Calu3 (cell line): ENCODE data around the gene ATF1. TPM values are rescaled to one million over a fixed set of nuclear protein-coding genes. Genes with fewer than 3 reads are reported as not detected.
A peak's percentile ranks its signal among the peaks of the same experiment; 100 is the strongest.

Experiments
- BruUV-seq: library from RNA; stranded (reverse); fragments of 400-500 nt; replicated peaks from 2 replicates; lab custom pipeline; 2021; lab: Mats Ljungman, UMichigan
- CTCF ChIA-PET: fragments of 300-600 bp; sonication (Branson Sonifier 250); formaldehyde crosslinking; loops from one replicate; lab custom pipeline; 2022; ENCODE audit warnings: antibody characterized with exemption; lab: Charles Lee
- DNase-seq: peaks from one replicate; pipeline ENCODE4 v3.0.0; 2022
- H3K27ac Mint-ChIP-seq: one replicate; pipeline ENCODE4 v1.8.0; 2022; ENCODE audit warnings: mixed read lengths; ENCODE audit not compliant: unreplicated experiment
- H3K27me3 Mint-ChIP-seq: one replicate; pipeline ENCODE4 v1.8.0; 2022; ENCODE audit warnings: mixed read lengths; ENCODE audit not compliant: unreplicated experiment
- H3K36me3 Mint-ChIP-seq: one replicate; pipeline ENCODE4 v1.8.0; 2022; ENCODE audit warnings: mild to moderate bottlenecking, moderate library complexity, mixed read lengths; ENCODE audit not compliant: insufficient read depth, unreplicated experiment
- H3K4me1 Mint-ChIP-seq: one replicate; pipeline ENCODE4 v1.8.0; 2022; ENCODE audit warnings: mild to moderate bottlenecking, low read depth, mixed read lengths; ENCODE audit not compliant: unreplicated experiment
- H3K4me3 Mint-ChIP-seq: one replicate; pipeline ENCODE4 v1.8.0; 2022; ENCODE audit warnings: mild to moderate bottlenecking, low read depth, moderate library complexity, mixed read lengths; ENCODE audit not compliant: unreplicated experiment
- H3K9me3 Mint-ChIP-seq: one replicate; pipeline ENCODE4 v1.8.0; 2022; ENCODE audit warnings: low read depth, mixed read lengths; ENCODE audit not compliant: unreplicated experiment
- CTCF ChIP-seq: fragments of 200-600 bp; IDR thresholded peaks from one replicate; pipeline ENCODE4 v1.8.0; 2022; ENCODE audit warnings: antibody characterized with exemption; ENCODE audit not compliant: unreplicated experiment
- intact Hi-C: fragments of 100-400 bp; cut with micrococcal nuclease; formaldehyde crosslinking; loops from one replicate; pipeline ENCODE4 v1.10.0; 2022; ENCODE audit not compliant: unreplicated experiment
- total RNA-seq: library from RNA; stranded (reverse); gene quantifications from 2 replicates; pipeline ENCODE4 v1.2.3, GENCODE V29; 2022

ATF1 gene
- total RNA-seq, 1 experiment from 2014 or later: 22.9 TPM

GRCh38 chr12:50787618-50788017 lies 23.7 kb downstream of the ATF1 start:
- peaks cover 6% of the 10 kb centered on the region for H3K36me3 Mint-ChIP-seq
- no peaks in the 10 kb centered on the region for H3K27me3 Mint-ChIP-seq
- H3K9me3 Mint-ChIP-seq: no peaks in the 10 kb centered on the region
- BruUV-seq: no TSS peak
- peaks cover 57% of the 10 kb centered on the region for H3K4me1 Mint-ChIP-seq
- CTCF ChIA-PET: interaction anchor here (0.8 kb wide), 1 partner anchor 27 kb away, joined by 6 read pairs; no protein-coding TSS in a partner anchor
- intact Hi-C loops: no loop called here
- TF ChIP-seq CTCF: no peak
- no peak for DNase-seq
- peak overlapping the region; percentile 84 for H3K27ac Mint-ChIP-seq
- no peak overlapping the region for H3K4me3 Mint-ChIP-seq

- TF ChIP-seq CTCF: no peak
- CTCF ChIA-PET: no interaction called here
- H3K36me3 Mint-ChIP-seq: peaks cover 6% of the 10 kb centered on the region
- no peak overlapping the region for H3K27ac Mint-ChIP-seq
- H3K9me3 Mint-ChIP-seq: no peaks in the 10 kb centered on the region
- H3K27me3 Mint-ChIP-seq: no peaks in the 10 kb centered on the region
- intact Hi-C loops: no loop called here
- no peak for DNase-seq
- no peak overlapping the region for H3K4me3 Mint-ChIP-seq
- H3K4me1 Mint-ChIP-seq: peaks cover 57% of the 10 kb centered on the region
- BruUV-seq: no TSS peak
Observed at GRCh38 chr12:50788561-50788960, 24.7 kb downstream of the ATF1 start.

- DNase-seq: no peak
- no peaks in the 10 kb centered on the region for H3K9me3 Mint-ChIP-seq
- H3K27ac Mint-ChIP-seq: no peak overlapping the region
- BruUV-seq: no TSS peak
- H3K36me3 Mint-ChIP-seq: peaks cover 6% of the 10 kb centered on the region
- intact Hi-C loops: no loop called here
- no peak overlapping the region for H3K4me3 Mint-ChIP-seq
- no peaks in the 10 kb centered on the region for H3K27me3 Mint-ChIP-seq
- no peak for TF ChIP-seq CTCF
- H3K4me1 Mint-ChIP-seq: peaks cover 46% of the 10 kb centered on the region
- CTCF ChIA-PET: interaction anchor here (0.6 kb wide), 2 partner anchors 26 to 30 kb away, joined by 4 to 5 read pairs; partner anchors contain the start of gene ATF1
Observed at GRCh38 chr12:50790081-50790480, 26.2 kb downstream of the ATF1 start.

GRCh38 chr12:50799908-50800307 lies 36.0 kb downstream of the ATF1 start:
- H3K4me3 Mint-ChIP-seq: no peak overlapping the region
- H3K27me3 Mint-ChIP-seq: no peaks in the 10 kb centered on the region
- DNase-seq: no peak
- H3K9me3 Mint-ChIP-seq: peaks cover 4% of the 10 kb centered on the region
- CTCF ChIA-PET: no interaction called here
- H3K4me1 Mint-ChIP-seq: no peaks in the 10 kb centered on the region
- BruUV-seq: no TSS peak
- intact Hi-C loops: no loop called here
- no peak overlapping the region for H3K27ac Mint-ChIP-seq
- peaks cover 20% of the 10 kb centered on the region for H3K36me3 Mint-ChIP-seq
- no peak for TF ChIP-seq CTCF
